D721Med (cell line): ENCODE measurements around the gene INCA1.

Experiments
- DNase-seq: peaks from one replicate; pipeline ENCODE4 v3.0.0; 2011; ENCODE audit warnings: low spot score; ENCODE audit not compliant: insufficient read length
- FAIRE-seq: peaks from 2 replicates; lab custom pipeline; 2011; peaks lifted over from hg19 to GRCh38; lab: Jason Lieb, UNC
- CTCF ChIP-seq: IDR thresholded peaks from 2 replicates; pipeline ENCODE4 v1.5.1; 2012; ENCODE audit warnings: mild to moderate bottlenecking, control low read depth; ENCODE audit not compliant: insufficient read depth; ENCODE audit errors: missing control alignments

The INCA1 gene

GRCh38 chr17:4945176-4945943 is 52.0 kb downstream of the INCA1 start:
- DNase-seq (no peak), FAIRE-seq (no peak)
- no peak for TF ChIP-seq CTCF

DNA sequence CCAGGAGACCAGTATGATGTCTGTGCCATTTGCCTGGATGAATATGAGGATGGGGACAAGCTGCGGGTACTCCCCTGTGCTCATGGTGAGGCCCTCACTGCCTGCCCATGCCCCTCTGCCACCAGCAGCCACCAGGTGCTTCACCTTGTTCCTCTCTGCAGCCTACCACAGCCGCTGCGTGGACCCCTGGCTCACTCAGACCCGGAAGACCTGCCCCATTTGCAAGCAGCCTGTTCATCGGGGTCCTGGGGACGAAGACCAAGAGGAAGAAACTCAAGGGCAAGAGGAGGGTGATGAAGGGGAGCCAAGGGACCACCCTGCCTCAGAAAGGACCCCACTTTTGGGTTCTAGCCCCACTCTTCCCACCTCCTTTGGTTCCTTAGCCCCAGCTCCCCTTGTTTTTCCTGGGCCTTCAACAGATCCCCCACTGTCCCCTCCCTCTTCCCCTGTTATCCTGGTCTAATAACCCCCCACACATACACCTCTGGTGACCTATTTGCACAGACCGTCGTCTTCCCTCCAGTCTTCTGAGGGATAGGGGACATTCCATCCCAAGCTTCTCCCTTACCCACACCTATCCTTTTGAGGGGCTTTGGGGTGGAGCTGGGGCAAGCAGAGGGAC is 52.7 kb downstream of the INCA1 start:
- TF ChIP-seq CTCF, result no peak
- DNase-seq, result no peak
- no peak for FAIRE-seq

DNA sequence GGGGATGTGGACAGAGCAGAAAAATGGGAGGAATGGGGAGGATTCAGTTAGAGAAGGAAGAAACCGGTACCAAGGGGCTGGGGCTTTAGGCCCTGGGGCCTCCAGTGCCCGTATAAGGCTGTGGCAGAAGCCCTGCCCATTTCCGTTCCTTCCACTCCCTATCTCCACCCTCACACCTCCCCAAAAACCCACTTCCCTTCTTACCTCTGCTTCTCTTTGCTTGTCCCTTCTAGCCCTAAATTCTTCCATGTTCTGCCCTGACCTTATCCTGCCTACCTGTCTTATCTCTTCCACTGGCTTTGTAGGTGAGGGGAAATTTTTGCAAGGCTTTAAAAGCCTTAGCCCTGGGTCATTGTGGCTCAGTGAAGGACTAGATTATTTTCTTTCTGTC is 53.2 kb downstream of the INCA1 start:
- no peak for DNase-seq
- no peak for TF ChIP-seq CTCF
- no peak for FAIRE-seq

GRCh38 chr17:4942760-4943508 is 54.4 kb downstream of the INCA1 start:
- FAIRE-seq (no peak), DNase-seq (no peak)
- TF ChIP-seq CTCF, result no peak

- DNase-seq, result no peak
- no peak for TF ChIP-seq CTCF
- FAIRE-seq, result no peak
Measured at GRCh38 chr17:4941319-4941610, 56.1 kb downstream of the INCA1 start.

DNA sequence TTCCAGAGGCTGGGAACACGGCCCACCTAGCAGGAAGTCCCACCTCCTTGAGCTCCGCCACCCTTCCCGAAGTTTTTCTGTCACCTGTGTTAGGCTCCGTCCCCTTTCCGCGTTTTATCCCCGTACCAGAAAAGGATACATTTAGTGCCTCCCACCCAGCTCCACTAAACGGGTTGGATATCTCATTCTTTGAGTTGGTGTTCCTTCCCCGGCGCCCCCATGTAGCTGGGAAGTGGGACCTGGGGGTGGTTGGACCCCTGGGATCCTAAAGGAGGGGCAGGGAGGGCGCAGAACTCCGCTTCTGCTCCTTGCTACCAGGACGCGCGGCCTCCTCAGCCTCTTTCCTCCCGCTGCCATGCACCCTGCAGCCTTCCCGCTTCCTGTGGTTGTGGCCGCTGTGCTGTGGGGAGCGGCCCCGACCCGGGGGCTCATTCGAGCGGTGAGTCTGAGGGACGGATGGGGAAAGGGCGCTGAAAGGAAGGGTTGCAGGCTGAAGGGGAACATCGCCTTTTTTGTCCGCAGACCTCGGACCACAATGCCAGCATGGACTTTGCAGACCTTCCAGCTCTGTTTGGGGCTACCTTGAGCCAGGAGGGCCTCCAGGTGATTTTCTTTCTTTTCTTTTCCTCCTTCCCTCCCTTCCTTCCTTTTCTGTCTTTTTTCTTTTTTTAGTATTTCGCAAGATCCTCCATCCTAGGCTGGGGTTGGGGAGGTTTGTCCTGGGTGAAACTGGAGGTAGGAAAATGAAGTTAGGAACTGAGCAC is 56.6 kb downstream of the INCA1 start:
- FAIRE-seq, result no peak
- TF ChIP-seq CTCF, result no peak
- peak; percentile 80 for DNase-seq
